Loucy (cell line): ENCODE measurements around the gene PPARG.

Source experiments
- H2AFZ ChIP-seq: fragments of 200-600 bp; sonication (generic); 2 replicates; pipeline ENCODE4 v1.6.0; 2016; ENCODE audit warnings: antibody characterized with exemption, mild to moderate bottlenecking, low read length, moderate library complexity
- H3F3A ChIP-seq: fragments of 200-600 bp; 2 replicates; pipeline ENCODE4 v1.6.0; 2016; ENCODE audit warnings: antibody characterized with exemption, low read depth, mild to moderate bottlenecking
- H3K27me3 ChIP-seq: fragments of 200-600 bp; sonication (generic); 2 replicates; pipeline ENCODE4 v1.6.1; 2014; ENCODE audit warnings: low read length, mild to moderate bottlenecking; ENCODE audit not compliant: insufficient read depth, poor library complexity, severe bottlenecking
- H3K36me3 ChIP-seq: fragments of 200-600 bp; sonication (generic); 2 replicates; pipeline ENCODE4 v1.6.1; 2016; ENCODE audit warnings: low read length; ENCODE audit not compliant: insufficient read depth
- H3K4me1 ChIP-seq: fragments of 200-600 bp; sonication (generic); 2 replicates; pipeline ENCODE4 v1.5.1; 2014; ENCODE audit warnings: low read length, mild to moderate bottlenecking; ENCODE audit not compliant: insufficient read depth, poor library complexity, severe bottlenecking
- H3K4me2 ChIP-seq: fragments of 200-600 bp; sonication (generic); 2 replicates; pipeline ENCODE4 v1.6.0; 2014; ENCODE audit warnings: antibody characterized with exemption, low read length, low read depth, mild to moderate bottlenecking; ENCODE audit not compliant: poor library complexity, severe bottlenecking
- H3K4me3 ChIP-seq: fragments of 200-600 bp; sonication (generic); 2 replicates; pipeline ENCODE4 v1.5.1; 2014; ENCODE audit warnings: low read length, mild to moderate bottlenecking, mixed read lengths; ENCODE audit not compliant: poor library complexity, severe bottlenecking
- H3K79me2 ChIP-seq: fragments of 200-600 bp; sonication (generic); 2 replicates; pipeline ENCODE4 v1.6.1; 2014; ENCODE audit warnings: low read length; ENCODE audit not compliant: insufficient read depth
- H3K9ac ChIP-seq: fragments of 200-600 bp; sonication (generic); 2 replicates; pipeline ENCODE4 v1.6.0; 2014; ENCODE audit warnings: mild to moderate bottlenecking, low read depth, low read length, moderate library complexity; ENCODE audit not compliant: poor library complexity, severe bottlenecking
- H3K9me2 ChIP-seq: fragments of 200-600 bp; sonication (generic); replicated peaks from 2 replicates; pipeline ENCODE4 v1.6.1; 2016; ENCODE audit warnings: low read depth, low read length, mixed read lengths
- H3K9me3 ChIP-seq: fragments of 200-600 bp; sonication (generic); 2 replicates; pipeline ENCODE4 v1.6.1; 2014; ENCODE audit warnings: mild to moderate bottlenecking, antibody characterized with exemption, low read length, low read depth; ENCODE audit not compliant: insufficient read depth
- H4K20me1 ChIP-seq: fragments of 200-600 bp; sonication (generic); 2 replicates; pipeline ENCODE4 v1.6.0; 2014; ENCODE audit warnings: antibody characterized with exemption, low read length, mild to moderate bottlenecking; ENCODE audit not compliant: insufficient read depth, poor library complexity, severe bottlenecking
- CTCF ChIP-seq: fragments of 200-600 bp; sonication (generic); conservative IDR thresholded peaks from 2 replicates; pipeline ENCODE4 v1.5.1; 2014; ENCODE audit warnings: mild to moderate bottlenecking, antibody characterized with exemption, low read length
- EZH2phosphoT487 ChIP-seq: fragments of 200-600 bp; IDR thresholded peaks from 2 replicates; pipeline ENCODE4 v1.6.1; 2018; ENCODE audit warnings: antibody characterized with exemption, mild to moderate bottlenecking, moderate library complexity, borderline replicate concordance

The PPARG gene

GRCh38 chr3:12334786-12335185 is 45.9 kb downstream of the PPARG start:
- no peaks in the 10 kb centered on the region for H3K9me2 ChIP-seq
- H3K4me2 ChIP-seq = no peak overlapping the region
- no peak for TF ChIP-seq CTCF
- TF ChIP-seq EZH2phosphoT487 = no peak

GRCh38 chr3:12335421-12335820 is 46.6 kb downstream of the PPARG start:
- H2AFZ ChIP-seq = no peak overlapping the region
- H3K4me1 ChIP-seq = peaks cover 36% of the 10 kb centered on the region
- H3K9ac ChIP-seq = peak overlapping the region; percentile 60
- H3K79me2 ChIP-seq = no peaks in the 10 kb centered on the region
- peak overlapping the region; percentile 90 for H3K4me2 ChIP-seq
- H3K36me3 ChIP-seq = no peaks in the 10 kb centered on the region
- no peaks in the 10 kb centered on the region for H3K27me3 ChIP-seq
- TF ChIP-seq CTCF (no peak), EZH2phosphoT487 (no peak)
- H3K4me3 ChIP-seq = peak overlapping the region; percentile 66
- no peaks in the 10 kb centered on the region for H3K9me2 ChIP-seq
- H3F3A ChIP-seq = peaks cover 3% of the 10 kb centered on the region; the same call in 1 of the 2 replicates
- no peaks in the 10 kb centered on the region for H3K9me3 ChIP-seq
- H4K20me1 ChIP-seq = no peaks in the 10 kb centered on the region

More at GRCh38 chr3:12334786-12335185, 45.9 kb downstream of the PPARG start:
- Histone ChIP-seq H3K4me1 (peaks cover 36% of the 10 kb centered on the region), H3K36me3 (no peaks in the 10 kb centered on the region), H2AFZ (no peak overlapping the region), H4K20me1 (no peaks in the 10 kb centered on the region), H3K79me2 (no peaks in the 10 kb centered on the region), H3K9ac (no peak overlapping the region), H3K27me3 (no peaks in the 10 kb centered on the region), H3K9me3 (no peaks in the 10 kb centered on the region), H3K4me3 (no peak overlapping the region), H3F3A (peaks cover 3% of the 10 kb centered on the region; the same call in 1 of the 2 replicates)

GRCh38 chr3:12336099-12336498 is 47.2 kb downstream of the PPARG start:
- no peak for TF ChIP-seq EZH2phosphoT487
- TF ChIP-seq CTCF = no peak
- peaks cover 3% of the 10 kb centered on the region; the same call in 1 of the 2 replicates for H3F3A ChIP-seq
- H3K79me2 ChIP-seq = no peaks in the 10 kb centered on the region
- peak overlapping the region; percentile 90 for H3K4me2 ChIP-seq
- H3K4me3 ChIP-seq = peak overlapping the region; percentile 66
- no peaks in the 10 kb centered on the region for H3K27me3 ChIP-seq
- no peaks in the 10 kb centered on the region for H3K9me3 ChIP-seq
- H3K9ac ChIP-seq = peak overlapping the region; percentile 60
- H4K20me1 ChIP-seq = no peaks in the 10 kb centered on the region
- H3K4me1 ChIP-seq = peaks cover 36% of the 10 kb centered on the region
- no peak overlapping the region for H2AFZ ChIP-seq
- no peaks in the 10 kb centered on the region for H3K9me2 ChIP-seq
- H3K36me3 ChIP-seq = no peaks in the 10 kb centered on the region
